ENCODE results near the gene SLX4. TPM values are rescaled to one million over a fixed set of nuclear protein-coding genes. Genes with fewer than 3 reads are reported as not detected.

SLX4 gene
- total and polyA plus RNA-seq, 2 donors = 2.0 to 2.9 TPM

- H3K4me3 ChIP-seq (ENCODE audit: low read length in 2 of 2) = no peak overlapping the region
- no peak for DNase-seq (ENCODE audit: low read depth in 6 of 9, low spot score in 9 of 9)
- WGBS = 90% methylated on average over 7 of the region's 7 CpGs
Observed at GRCh38 chr16:3554351-3554928, 57.0 kb downstream of the SLX4 start.

GRCh38 chr16:3553138-3553923 lies 58.1 kb downstream of the SLX4 start:
- H3K4me3 ChIP-seq (ENCODE audit: low read length in 2 of 2) = no peak overlapping the region
- no peaks in the 10 kb centered on the region for H3K27me3 ChIP-seq (ENCODE audit: control insufficient read depth in 2 of 2, insufficient read depth in 1 of 2, low read length in 1 of 2)
- H3K4me1 ChIP-seq (ENCODE audit: control insufficient read depth in 2 of 2, insufficient read depth in 2 of 2, low read length in 2 of 2) = peaks cover 0 to 7% of the 10 kb centered on the region in 2 donors
- no peaks in the 10 kb centered on the region for H3K9me3 ChIP-seq (ENCODE audit: control insufficient read depth in 2 of 2, insufficient read depth in 1 of 2, low read length in 1 of 2)
- H3K36me3 ChIP-seq (ENCODE audit: control insufficient read depth in 2 of 2, insufficient read depth in 2 of 2, low read length in 1 of 2) = peaks cover 91% of the 10 kb centered on the region in 2 donors
- DNase-seq (ENCODE audit: low read depth in 6 of 9, low spot score in 9 of 9) = no peak
- WGBS = 97% methylated on average over 11 of the region's 11 CpGs
- no peak overlapping the region for H3K27ac ChIP-seq (ENCODE audit: low read depth in 1 of 2, low read length in 1 of 2)

More at GRCh38 chr16:3554351-3554928, 57.0 kb downstream of the SLX4 start:
- Histone ChIP-seq H3K4me1 (ENCODE audit: control insufficient read depth in 2 of 2, insufficient read depth in 2 of 2, low read length in 2 of 2) (peaks cover 0 to 7% of the 10 kb centered on the region in 2 donors), H3K27ac (ENCODE audit: low read depth in 1 of 2, low read length in 1 of 2) (no peak overlapping the region), H3K27me3 (ENCODE audit: control insufficient read depth in 2 of 2, insufficient read depth in 1 of 2, low read length in 1 of 2) (no peaks in the 10 kb centered on the region), H3K9me3 (ENCODE audit: control insufficient read depth in 2 of 2, insufficient read depth in 1 of 2, low read length in 1 of 2) (no peaks in the 10 kb centered on the region), H3K36me3 (ENCODE audit: control insufficient read depth in 2 of 2, insufficient read depth in 2 of 2, low read length in 1 of 2) (peaks cover 85 to 89% of the 10 kb centered on the region in 2 donors)

- over 99% methylated on average over 6 of the region's 6 CpGs for WGBS
- H3K9me3 ChIP-seq (ENCODE audit: control insufficient read depth in 2 of 2, insufficient read depth in 1 of 2, low read length in 1 of 2) = no peaks in the 10 kb centered on the region
Observed at GRCh38 chr16:3550851-3551847, 60.3 kb downstream of the SLX4 start.

GRCh38 chr16:3549906-3550305 lies 61.5 kb downstream of the SLX4 start:
- no peak overlapping the region for H3K27ac ChIP-seq (ENCODE audit: low read depth in 1 of 2, low read length in 1 of 2)
- WGBS = 100% methylated on average over 2 of the region's 2 CpGs
- H3K36me3 ChIP-seq (ENCODE audit: control insufficient read depth in 2 of 2, insufficient read depth in 2 of 2, low read length in 1 of 2) = peaks cover 78% of the 10 kb centered on the region in 2 donors
- H3K4me3 ChIP-seq (ENCODE audit: low read length in 2 of 2) = no peak overlapping the region
- no peak for DNase-seq (ENCODE audit: low read depth in 6 of 9, low spot score in 9 of 9)
- H3K27me3 ChIP-seq (ENCODE audit: control insufficient read depth in 2 of 2, insufficient read depth in 1 of 2, low read length in 1 of 2) = no peaks in the 10 kb centered on the region
- H3K9me3 ChIP-seq (ENCODE audit: control insufficient read depth in 2 of 2, insufficient read depth in 1 of 2, low read length in 1 of 2) = no peaks in the 10 kb centered on the region
- H3K4me1 ChIP-seq (ENCODE audit: control insufficient read depth in 2 of 2, insufficient read depth in 2 of 2, low read length in 2 of 2) = peaks cover 0 to 7% of the 10 kb centered on the region in 2 donors

More at GRCh38 chr16:3550851-3551847, 60.3 kb downstream of the SLX4 start:
- Histone ChIP-seq H3K27me3 (ENCODE audit: control insufficient read depth in 2 of 2, insufficient read depth in 1 of 2, low read length in 1 of 2) (no peaks in the 10 kb centered on the region), H3K27ac (ENCODE audit: low read depth in 1 of 2, low read length in 1 of 2) (no peak overlapping the region), H3K4me1 (ENCODE audit: control insufficient read depth in 2 of 2, insufficient read depth in 2 of 2, low read length in 2 of 2) (peaks cover 0 to 7% of the 10 kb centered on the region in 2 donors), H3K4me3 (ENCODE audit: low read length in 2 of 2) (no peak overlapping the region), H3K36me3 (ENCODE audit: control insufficient read depth in 2 of 2, insufficient read depth in 2 of 2, low read length in 1 of 2) (peaks cover 83 to 86% of the 10 kb centered on the region in 2 donors)
- no peak for DNase-seq (ENCODE audit: low read depth in 6 of 9, low spot score in 9 of 9)

- Histone ChIP-seq H3K27ac (ENCODE audit: low read depth in 1 of 2, low read length in 1 of 2) (no peak overlapping the region), H3K9me3 (ENCODE audit: control insufficient read depth in 2 of 2, insufficient read depth in 1 of 2, low read length in 1 of 2) (no peaks in the 10 kb centered on the region), H3K27me3 (ENCODE audit: control insufficient read depth in 2 of 2, insufficient read depth in 1 of 2, low read length in 1 of 2) (no peaks in the 10 kb centered on the region), H3K36me3 (ENCODE audit: control insufficient read depth in 2 of 2, insufficient read depth in 2 of 2, low read length in 1 of 2) (peaks cover 71 to 75% of the 10 kb centered on the region in 2 donors), H3K4me1 (ENCODE audit: control insufficient read depth in 2 of 2, insufficient read depth in 2 of 2, low read length in 2 of 2) (no peaks in the 10 kb centered on the region), H3K4me3 (ENCODE audit: low read length in 2 of 2) (no peak overlapping the region)
- WGBS = 97% methylated on average over 15 of the region's 15 CpGs
- DNase-seq (ENCODE audit: low read depth in 6 of 9, low spot score in 9 of 9) = no peak
Observed at GRCh38 chr16:3548859-3549258, 62.5 kb downstream of the SLX4 start.

- no peak overlapping the region for H3K27ac ChIP-seq (ENCODE audit: low read depth in 1 of 2, low read length in 1 of 2)
- no peak for DNase-seq (ENCODE audit: low read depth in 6 of 9, low spot score in 9 of 9)
Observed at GRCh38 chr16:3548445-3548844, 63.0 kb downstream of the SLX4 start.

GRCh38 chr16:3546986-3547682 lies 64.3 kb downstream of the SLX4 start:
- Histone ChIP-seq H3K4me3 (ENCODE audit: low read length in 2 of 2) (no peak overlapping the region), H3K27me3 (ENCODE audit: control insufficient read depth in 2 of 2, insufficient read depth in 1 of 2, low read length in 1 of 2) (no peaks in the 10 kb centered on the region), H3K9me3 (ENCODE audit: control insufficient read depth in 2 of 2, insufficient read depth in 1 of 2, low read length in 1 of 2) (no peaks in the 10 kb centered on the region), H3K36me3 (ENCODE audit: control insufficient read depth in 2 of 2, insufficient read depth in 2 of 2, low read length in 1 of 2) (peaks cover 69 to 71% of the 10 kb centered on the region in 2 donors), H3K27ac (ENCODE audit: low read depth in 1 of 2, low read length in 1 of 2) (no peak overlapping the region), H3K4me1 (ENCODE audit: control insufficient read depth in 2 of 2, insufficient read depth in 2 of 2, low read length in 2 of 2) (no peaks in the 10 kb centered on the region)
- WGBS = 96% methylated on average over 15 of the region's 15 CpGs
- DNase-seq (ENCODE audit: low read depth in 6 of 9, low spot score in 9 of 9) = no peak

More at GRCh38 chr16:3548445-3548844, 63.0 kb downstream of the SLX4 start:
- no peaks in the 10 kb centered on the region for H3K27me3 ChIP-seq (ENCODE audit: control insufficient read depth in 2 of 2, insufficient read depth in 1 of 2, low read length in 1 of 2)
- WGBS = 97% methylated on average over 10 of the region's 10 CpGs
- H3K4me1 ChIP-seq (ENCODE audit: control insufficient read depth in 2 of 2, insufficient read depth in 2 of 2, low read length in 2 of 2) = no peaks in the 10 kb centered on the region
- H3K9me3 ChIP-seq (ENCODE audit: control insufficient read depth in 2 of 2, insufficient read depth in 1 of 2, low read length in 1 of 2) = no peaks in the 10 kb centered on the region
- no peak overlapping the region for H3K4me3 ChIP-seq (ENCODE audit: low read length in 2 of 2)
- peaks cover 71 to 72% of the 10 kb centered on the region in 2 donors for H3K36me3 ChIP-seq (ENCODE audit: control insufficient read depth in 2 of 2, insufficient read depth in 2 of 2, low read length in 1 of 2)

GRCh38 chr16:3542601-3543373 lies 68.6 kb downstream of the SLX4 start:
- no peak for DNase-seq (ENCODE audit: low read depth in 6 of 9, low spot score in 9 of 9)
- Histone ChIP-seq H3K36me3 (ENCODE audit: control insufficient read depth in 2 of 2, insufficient read depth in 2 of 2, low read length in 1 of 2) (peaks cover 45 to 53% of the 10 kb centered on the region in 2 donors), H3K27me3 (ENCODE audit: control insufficient read depth in 2 of 2, insufficient read depth in 1 of 2, low read length in 1 of 2) (no peaks in the 10 kb centered on the region), H3K4me3 (ENCODE audit: low read length in 2 of 2) (no peak overlapping the region), H3K27ac (ENCODE audit: low read depth in 1 of 2, low read length in 1 of 2) (no peak overlapping the region), H3K9me3 (ENCODE audit: control insufficient read depth in 2 of 2, insufficient read depth in 1 of 2, low read length in 1 of 2) (no peaks in the 10 kb centered on the region), H3K4me1 (ENCODE audit: control insufficient read depth in 2 of 2, insufficient read depth in 2 of 2, low read length in 2 of 2) (no peaks in the 10 kb centered on the region)
- WGBS = 98% methylated on average over 6 of the region's 6 CpGs
